Naive B cell (primary cell): ENCODE measurements around the gene SMURF1. TPM values are rescaled to one million over a fixed set of nuclear protein-coding genes. Genes with fewer than 3 reads are reported as not detected.
A peak's percentile ranks its signal among the peaks of the same experiment; 100 is the strongest.

ENCODE experiments used
- ATAC-seq, 2 donors: fragments of 150-1000 bp; cut with Tn5 transposase; 2 replicates each; pipeline ENCODE4 v1.10.0; 2021; ENCODE audit warnings: low read depth in 2 of 2, mild to moderate bottlenecking in 2 of 2, moderate library complexity in 2 of 2
- DNase-seq: peaks from one replicate; pipeline ENCODE4 v3.0.0; 2022
- H3K27ac Mint-ChIP-seq, 6 donors: one replicate each; pipeline ENCODE4 v1.8.0; 2020 to 2022; ENCODE audit warnings: mild to moderate bottlenecking in 6 of 6, mixed read lengths in 6 of 6, moderate library complexity in 5 of 6, inconsistent platforms in 2 of 6
- H3K27me3 Mint-ChIP-seq, 3 donors: one replicate each; pipeline ENCODE4 v1.8.0; 2021 to 2022; ENCODE audit warnings: mixed read lengths in 3 of 3, mild to moderate bottlenecking in 1 of 3
- H3K36me3 Mint-ChIP-seq, 2 donors: one replicate each; pipeline ENCODE4 v1.8.0; 2020 to 2022; ENCODE audit warnings: mixed read lengths in 2 of 2, inconsistent platforms in 1 of 2, mild to moderate bottlenecking in 1 of 2
- H3K4me1 Mint-ChIP-seq, 3 donors: one replicate each; pipeline ENCODE4 v1.8.0; 2020 to 2022; ENCODE audit warnings: mixed read lengths in 3 of 3, inconsistent platforms in 1 of 3, mild to moderate bottlenecking in 1 of 3, moderate library complexity in 1 of 3
- H3K4me3 Mint-ChIP-seq, 8 donors: one replicate each; pipeline ENCODE4 v1.8.0; 2020 to 2022; ENCODE audit warnings: mild to moderate bottlenecking in 8 of 8, mixed read lengths in 8 of 8, moderate library complexity in 8 of 8, inconsistent platforms in 2 of 8
- H3K9me3 Mint-ChIP-seq, 7 donors: one replicate each; pipeline ENCODE4 v1.8.0; 2020 to 2022; ENCODE audit warnings: mixed read lengths in 7 of 7, mild to moderate bottlenecking in 5 of 7, inconsistent platforms in 2 of 7, moderate library complexity in 1 of 7
- polyA plus RNA-seq, 6 donors: library from polyadenylated mRNA; unstranded; fragments of 300-500 nt; fragmentation: Illumina TruSeq; gene quantifications; one replicate each; pipeline ENCODE4 v1.2.3, GENCODE V29; 2021; ENCODE audit warnings: low read depth in 6 of 6

Gene SMURF1
- polyA plus RNA-seq, 6 donors from 2014 or later = 0.82 to 3.3 (median 1.7) TPM

GRCh38 chr7:99031496-99031895 is 112.4 kb downstream of the SMURF1 start:
- H3K36me3 Mint-ChIP-seq = peaks cover 7 to 16% of the 10 kb centered on the region in 2 donors

GRCh38 chr7:99030951-99031350 is 113.0 kb downstream of the SMURF1 start:
- no peak for ATAC-seq
- H3K36me3 Mint-ChIP-seq = peaks cover 7 to 16% of the 10 kb centered on the region in 2 donors
- H3K9me3 Mint-ChIP-seq = no peaks in the 10 kb centered on the region
- H3K4me3 Mint-ChIP-seq = no peak overlapping the region
- H3K27me3 Mint-ChIP-seq = no peaks in the 10 kb centered on the region
- peaks cover 0 to 2% (median 0%) of the 10 kb centered on the region in 3 donors for H3K4me1 Mint-ChIP-seq
- H3K27ac Mint-ChIP-seq = peak overlapping the region in 2 of 6 donors; percentile 32 to 47
- DNase-seq = no peak

More at GRCh38 chr7:99031496-99031895, 112.4 kb downstream of the SMURF1 start:
- H3K27ac Mint-ChIP-seq = peak overlapping the region in 1 of 6 donors; percentile 32
- no peaks in the 10 kb centered on the region for H3K27me3 Mint-ChIP-seq
- no peak for ATAC-seq
- no peak for DNase-seq
- H3K4me3 Mint-ChIP-seq = no peak overlapping the region
- no peaks in the 10 kb centered on the region for H3K9me3 Mint-ChIP-seq
- H3K4me1 Mint-ChIP-seq = no peaks in the 10 kb centered on the region

- Mint-ChIP-seq H3K27me3 (no peaks in the 10 kb centered on the region), H3K9me3 (no peaks in the 10 kb centered on the region), H3K36me3 (peaks cover 7 to 11% of the 10 kb centered on the region in 2 donors), H3K4me1 (peaks cover 0 to 3% (median 0%) of the 10 kb centered on the region in 3 donors), H3K4me3 (no peak overlapping the region), H3K27ac (peak overlapping the region in 2 of 6 donors; percentile 32 to 77)
- no peak for DNase-seq
- no peak for ATAC-seq
These were observed 113.5 kb downstream of the SMURF1 start for GRCh38 chr7:99030457-99030856.

- H3K27me3 Mint-ChIP-seq = no peaks in the 10 kb centered on the region
- DNase-seq (no peak), ATAC-seq (no peak)
- H3K9me3 Mint-ChIP-seq = no peaks in the 10 kb centered on the region
- H3K4me3 Mint-ChIP-seq = no peak overlapping the region
- H3K4me1 Mint-ChIP-seq = peaks cover 0 to 3% (median under 1%) of the 10 kb centered on the region in 3 donors
- H3K36me3 Mint-ChIP-seq = peaks cover 7 to 8% of the 10 kb centered on the region in 2 donors
- peak overlapping the region in 5 of 6 donors; percentile 17 to 75 (median 69) for H3K27ac Mint-ChIP-seq
These were observed 114.2 kb downstream of the SMURF1 start for GRCh38 chr7:99029466-99030435.

GRCh38 chr7:99028261-99028973 is 115.5 kb downstream of the SMURF1 start:
- Mint-ChIP-seq H3K4me3 (no peak overlapping the region), H3K27me3 (no peaks in the 10 kb centered on the region), H3K27ac (peak overlapping the region in 2 of 6 donors; percentile 9 to 71), H3K4me1 (peaks cover 1 to 4% (median 3%) of the 10 kb centered on the region in 3 donors), H3K9me3 (no peaks in the 10 kb centered on the region), H3K36me3 (peaks cover 7 to 10% of the 10 kb centered on the region in 2 donors)
- ATAC-seq (no peak), DNase-seq (no peak)

- ATAC-seq (no peak), DNase-seq (no peak)
- no peak overlapping the region for H3K27ac Mint-ChIP-seq
- H3K4me1 Mint-ChIP-seq = peaks cover 3 to 9% (median 6%) of the 10 kb centered on the region in 3 donors
- H3K36me3 Mint-ChIP-seq = peaks cover 7 to 16% of the 10 kb centered on the region in 2 donors
- H3K9me3 Mint-ChIP-seq = no peaks in the 10 kb centered on the region
- H3K4me3 Mint-ChIP-seq = no peak overlapping the region
- no peaks in the 10 kb centered on the region for H3K27me3 Mint-ChIP-seq
These were observed 116.1 kb downstream of the SMURF1 start for GRCh38 chr7:99027841-99028240.

- ATAC-seq (no peak), DNase-seq (no peak)
- H3K9me3 Mint-ChIP-seq = no peaks in the 10 kb centered on the region
- peaks cover 3 to 9% (median 6%) of the 10 kb centered on the region in 3 donors for H3K4me1 Mint-ChIP-seq
- no peaks in the 10 kb centered on the region for H3K27me3 Mint-ChIP-seq
- H3K36me3 Mint-ChIP-seq = peaks cover 7 to 16% of the 10 kb centered on the region in 2 donors
- peak overlapping the region in 1 of 6 donors; percentile 58 for H3K27ac Mint-ChIP-seq
- no peak overlapping the region for H3K4me3 Mint-ChIP-seq
These were observed 116.7 kb downstream of the SMURF1 start for GRCh38 chr7:99027241-99027640.

GRCh38 chr7:99024066-99024465 is 119.8 kb downstream of the SMURF1 start:
- Mint-ChIP-seq H3K4me3 (no peak overlapping the region), H3K36me3 (peaks cover 12 to 21% of the 10 kb centered on the region in 2 donors), H3K9me3 (no peaks in the 10 kb centered on the region), H3K27ac (peak overlapping the region in 5 of 6 donors; percentile 4 to 62 (median 41)), H3K4me1 (peaks cover 12 to 17% (median 14%) of the 10 kb centered on the region in 3 donors), H3K27me3 (no peaks in the 10 kb centered on the region)
- ATAC-seq (no peak), DNase-seq (no peak)

- Mint-ChIP-seq H3K9me3 (no peaks in the 10 kb centered on the region), H3K27ac (peak overlapping the region in 3 of 6 donors; percentile 15 to 74 (median 26)), H3K27me3 (no peaks in the 10 kb centered on the region), H3K4me3 (no peak overlapping the region), H3K4me1 (peaks cover 12 to 17% (median 14%) of the 10 kb centered on the region in 3 donors), H3K36me3 (peaks cover 8 to 21% of the 10 kb centered on the region in 2 donors)
- ATAC-seq (no peak), DNase-seq (no peak)
These were observed 121.9 kb downstream of the SMURF1 start for GRCh38 chr7:99021941-99022560.

- Mint-ChIP-seq H3K9me3 (no peaks in the 10 kb centered on the region), H3K4me1 (peaks cover 12 to 14% (median 14%) of the 10 kb centered on the region in 3 donors), H3K36me3 (peaks cover 8 to 28% of the 10 kb centered on the region in 2 donors), H3K4me3 (no peak overlapping the region), H3K27ac (peak overlapping the region in 1 of 6 donors; percentile 67), H3K27me3 (no peaks in the 10 kb centered on the region)
- DNase-seq = no peak
- no peak for ATAC-seq
These were observed 123.5 kb downstream of the SMURF1 start for GRCh38 chr7:99020413-99020715.

- Mint-ChIP-seq H3K4me1 (peaks cover 12 to 19% (median 13%) of the 10 kb centered on the region in 3 donors), H3K27ac (peak overlapping the region in 2 of 6 donors; percentile 20 to 67), H3K4me3 (no peak overlapping the region), H3K27me3 (no peaks in the 10 kb centered on the region), H3K9me3 (no peaks in the 10 kb centered on the region), H3K36me3 (peaks cover 10 to 28% of the 10 kb centered on the region in 2 donors)
- DNase-seq (no peak), ATAC-seq (no peak)
These were observed 124.1 kb downstream of the SMURF1 start for GRCh38 chr7:99019523-99020412.

GRCh38 chr7:99016196-99016595 is 127.7 kb downstream of the SMURF1 start:
- Mint-ChIP-seq H3K27me3 (no peaks in the 10 kb centered on the region), H3K4me3 (no peak overlapping the region), H3K4me1 (peaks cover 0 to 16% (median 0%) of the 10 kb centered on the region in 3 donors), H3K27ac (peak overlapping the region in 1 of 6 donors; percentile 30), H3K36me3 (peaks cover 11 to 43% of the 10 kb centered on the region in 2 donors), H3K9me3 (no peaks in the 10 kb centered on the region)
- no peak for ATAC-seq
- DNase-seq = no peak
